GM23248 (cell line): ENCODE data around the gene AFF3. TPM values are rescaled to one million over a fixed set of nuclear protein-coding genes. Genes with fewer than 3 reads are reported as not detected.

Experiments used
- DNase-seq: peaks from one replicate; pipeline ENCODE4 v3.0.0-alpha.2; 2015
- H2AFZ ChIP-seq: fragments of 200-600 bp; sonication (generic); 2 replicates; pipeline ENCODE4 v1.6.1; 2016; ENCODE audit warnings: antibody characterized with exemption
- H3F3A ChIP-seq: fragments of 200-600 bp; sonication (generic); 2 replicates; pipeline ENCODE4 v1.6.1; 2016; ENCODE audit warnings: mild to moderate bottlenecking, antibody characterized with exemption, mixed run types; ENCODE audit not compliant: insufficient read depth
- H3K27ac ChIP-seq: fragments of 200-600 bp; sonication (generic); 2 replicates; pipeline ENCODE4 v1.5.1; 2016; ENCODE audit warnings: mild to moderate bottlenecking
- H3K27me3 ChIP-seq: fragments of 200-600 bp; sonication (generic); replicated peaks from 2 replicates; pipeline ENCODE4 v1.6.1; 2016; ENCODE audit warnings: mild to moderate bottlenecking; ENCODE audit not compliant: insufficient read depth
- H3K36me3 ChIP-seq: fragments of 200-600 bp; sonication (generic); 2 replicates; pipeline ENCODE4 v1.6.1; 2016; ENCODE audit warnings: low read depth, mild to moderate bottlenecking
- H3K4me1 ChIP-seq: fragments of 200-600 bp; sonication (generic); 2 replicates; pipeline ENCODE4 v1.6.1; 2016; ENCODE audit warnings: mild to moderate bottlenecking; ENCODE audit not compliant: insufficient read depth
- H3K4me2 ChIP-seq: fragments of 200-600 bp; sonication (generic); one replicate; pipeline ENCODE4 v1.6.1; 2016; ENCODE audit warnings: mild to moderate bottlenecking; ENCODE audit not compliant: unreplicated experiment
- H3K4me3 ChIP-seq: fragments of 200-600 bp; sonication (generic); 2 replicates; pipeline ENCODE4 v1.5.1; 2016; ENCODE audit warnings: mild to moderate bottlenecking
- H3K79me2 ChIP-seq: fragments of 200-600 bp; sonication (generic); 2 replicates; pipeline ENCODE4 v1.6.1; 2016; ENCODE audit warnings: mild to moderate bottlenecking; ENCODE audit not compliant: insufficient read depth
- H3K9ac ChIP-seq: fragments of 200-600 bp; sonication (generic); 2 replicates; pipeline ENCODE4 v1.6.1; 2016; ENCODE audit warnings: mild to moderate bottlenecking
- H3K9me2 ChIP-seq: fragments of 200-600 bp; sonication (generic); 2 replicates; pipeline ENCODE4 v1.6.1; 2016; ENCODE audit warnings: mixed run types, mild to moderate bottlenecking, moderate library complexity; ENCODE audit not compliant: insufficient read depth
- H3K9me3 ChIP-seq: fragments of 200-600 bp; sonication (generic); one replicate; pipeline ENCODE4 v1.6.1; 2017; ENCODE audit warnings: low read depth
- H4K20me1 ChIP-seq: fragments of 200-600 bp; sonication (generic); 2 replicates; pipeline ENCODE4 v1.6.0; 2016; ENCODE audit not compliant: insufficient read depth
- EZH2 ChIP-seq: fragments of 200-600 bp; sonication (generic); IDR thresholded peaks from 2 replicates; pipeline ENCODE4 v1.6.1; 2018; ENCODE audit warnings: antibody characterized with exemption, mild to moderate bottlenecking; ENCODE audit not compliant: insufficient read depth, poor library complexity, severe bottlenecking
- EZH2phosphoT487 ChIP-seq: fragments of 200-600 bp; sonication (generic); IDR thresholded peaks from 2 replicates; pipeline ENCODE4 v1.6.1; 2018; ENCODE audit warnings: antibody characterized with exemption, moderate library complexity, mild to moderate bottlenecking, low read depth; ENCODE audit not compliant: insufficient read depth
- WGBS, 2 experiments: methylation state at CpG; one replicate each; pipeline ENCODE4 v1.1.6; 2015 to 2017; ENCODE audit warnings: low lambda C conversion rate in 2 of 2, low coverage in 1 of 2; ENCODE audit errors: missing lambda C conversion rate in 2 of 2; 5-methylcytosine and 5-hydroxymethylcytosine counted together
- in situ Hi-C: fragments of 300-500 bp; cut with MboI; formaldehyde crosslinking; loops from 2 replicates; pipeline ENCODE4 v1.15.0; 2020
- polyA plus RNA-seq: library from polyadenylated mRNA; unstranded; fragments of >200 nt; fragmentation: Nextera tagmentation; extraction: Ambion mirVana; gene quantifications from 2 replicates; pipeline ENCODE4 v1.2.1, GENCODE V29; 2016
- total RNA-seq: library from RNA; depleted of rRNA; stranded (reverse); fragments of >200 nt; shearing (Covaris generic); gene quantifications from 2 replicates; pipeline ENCODE4 v1.2.3, GENCODE V29; 2014

AFF3 gene
- total and polyA plus RNA-seq, 2 experiments from 2014 or later: 0.56 to 0.86 TPM

- Histone ChIP-seq H3K9me3 (no peaks in the 10 kb centered on the region), H3K9ac (no peak overlapping the region), H3K9me2 (no peaks in the 10 kb centered on the region), H3K4me2 (no peak overlapping the region), H3K4me3 (no peak overlapping the region), H3K27ac (no peak overlapping the region), H3K4me1 (no peaks in the 10 kb centered on the region), H3K79me2 (no peaks in the 10 kb centered on the region), H3K27me3 (peaks cover 8% of the 10 kb centered on the region; the same call in 1 of the 2 replicates), H2AFZ (no peak overlapping the region), H4K20me1 (no peaks in the 10 kb centered on the region), H3F3A (no peaks in the 10 kb centered on the region), H3K36me3 (no peaks in the 10 kb centered on the region)
- TF ChIP-seq EZH2phosphoT487 (no peak), EZH2 (no peak)
- in situ Hi-C loops: no loop called here
- WGBS, 2 experiments: 23 to 41% methylated on average over 3 of the region's 3 CpGs
- DNase-seq: no peak
Measured at GRCh38 chr2:99520813-99521212, 621.6 kb downstream of the AFF3 start.

DNA sequence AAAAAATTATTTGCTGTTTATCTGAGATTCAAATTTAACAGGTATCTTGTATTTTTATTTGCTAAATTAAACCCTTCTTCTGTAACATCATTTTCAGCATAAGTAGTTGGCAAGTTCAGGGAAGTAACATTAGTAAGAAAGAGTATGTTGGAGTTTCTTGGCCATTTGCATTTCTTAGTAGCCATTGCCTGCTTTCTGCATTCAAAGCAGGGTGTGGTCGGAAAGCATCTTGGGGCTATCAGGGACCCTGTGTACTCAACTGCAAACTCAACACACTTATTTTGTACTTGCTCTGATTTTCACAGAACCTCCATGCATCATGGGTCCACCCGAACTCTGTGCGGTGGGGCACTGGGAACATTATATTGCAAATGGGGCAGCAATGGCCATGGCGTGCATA lies 622.2 kb downstream of the AFF3 start:
- no peaks in the 10 kb centered on the region for H3K79me2 ChIP-seq
- no peak overlapping the region for H3K27ac ChIP-seq
- WGBS, 2 experiments: 78 to 85% methylated on average over 4 of the region's 4 CpGs
- H3F3A ChIP-seq: no peaks in the 10 kb centered on the region
- no peaks in the 10 kb centered on the region for H3K4me1 ChIP-seq
- H3K4me3 ChIP-seq: no peak overlapping the region
- no peak overlapping the region for H3K9ac ChIP-seq
- no peak for DNase-seq
- H3K36me3 ChIP-seq: no peaks in the 10 kb centered on the region
- H4K20me1 ChIP-seq: no peaks in the 10 kb centered on the region
- H2AFZ ChIP-seq: no peak overlapping the region
- H3K9me3 ChIP-seq: no peaks in the 10 kb centered on the region
- no peak overlapping the region for H3K4me2 ChIP-seq
- in situ Hi-C loops: no loop called here
- no peaks in the 10 kb centered on the region for H3K9me2 ChIP-seq
- TF ChIP-seq EZH2: no peak
- TF ChIP-seq EZH2phosphoT487: no peak
- H3K27me3 ChIP-seq: peaks cover 8% of the 10 kb centered on the region; the same call in 1 of the 2 replicates

- Histone ChIP-seq H3K9me2 (no peaks in the 10 kb centered on the region), H3F3A (no peaks in the 10 kb centered on the region), H4K20me1 (no peaks in the 10 kb centered on the region), H3K27me3 (peaks cover 4% of the 10 kb centered on the region), H3K9ac (no peak overlapping the region), H3K4me2 (no peak overlapping the region), H3K79me2 (no peaks in the 10 kb centered on the region), H3K27ac (no peak overlapping the region), H2AFZ (no peak overlapping the region), H3K4me1 (no peaks in the 10 kb centered on the region), H3K4me3 (no peak overlapping the region), H3K36me3 (no peaks in the 10 kb centered on the region), H3K9me3 (no peaks in the 10 kb centered on the region)
- in situ Hi-C loops: no loop called here
- TF ChIP-seq EZH2: no peak
- TF ChIP-seq EZH2phosphoT487: no peak
- 64 to 70% methylated on average over 4 of the region's 4 CpGs for WGBS, 2 experiments
- no peak for DNase-seq
Measured at GRCh38 chr2:99514357-99514756, 628.0 kb downstream of the AFF3 start.

- Histone ChIP-seq H3K4me1 (no peaks in the 10 kb centered on the region), H3K9ac (no peak overlapping the region), H3K4me2 (no peak overlapping the region), H3K27ac (no peak overlapping the region), H3K9me3 (no peaks in the 10 kb centered on the region), H3K27me3 (peaks cover 4% of the 10 kb centered on the region), H2AFZ (no peak overlapping the region), H3K36me3 (no peaks in the 10 kb centered on the region), H3K9me2 (no peaks in the 10 kb centered on the region), H4K20me1 (no peaks in the 10 kb centered on the region), H3K4me3 (no peak overlapping the region), H3K79me2 (no peaks in the 10 kb centered on the region), H3F3A (no peaks in the 10 kb centered on the region)
- DNase-seq: no peak
- in situ Hi-C loops: no loop called here
- TF ChIP-seq EZH2phosphoT487 (no peak), EZH2 (no peak)
- 0 to 16% methylated on average over 1 of the region's 1 CpG for WGBS, 2 experiments
Measured at GRCh38 chr2:99512181-99512591, 630.2 kb downstream of the AFF3 start.

- 59 to 69% methylated on average over 4 of the region's 4 CpGs for WGBS, 2 experiments
- H3F3A ChIP-seq: no peaks in the 10 kb centered on the region
- H3K4me2 ChIP-seq: no peak overlapping the region
- DNase-seq: no peak
- H3K36me3 ChIP-seq: no peaks in the 10 kb centered on the region
- TF ChIP-seq EZH2phosphoT487: no peak
- peaks cover 8% of the 10 kb centered on the region for H3K27me3 ChIP-seq
- H3K27ac ChIP-seq: no peak overlapping the region
- H3K9me2 ChIP-seq: no peaks in the 10 kb centered on the region
- in situ Hi-C loops: no loop called here
- no peaks in the 10 kb centered on the region for H3K79me2 ChIP-seq
- H3K4me3 ChIP-seq: no peak overlapping the region
- no peak overlapping the region for H3K9ac ChIP-seq
- H3K4me1 ChIP-seq: no peaks in the 10 kb centered on the region
- H4K20me1 ChIP-seq: no peaks in the 10 kb centered on the region
- H2AFZ ChIP-seq: no peak overlapping the region
- H3K9me3 ChIP-seq: no peaks in the 10 kb centered on the region
Measured at GRCh38 chr2:99509387-99509786, 633.0 kb downstream of the AFF3 start.
